GM21528 (cell line): ENCODE measurements around the gene RUNX2.
"Not testable (repeated sequence)": the region's sequence is repeated elsewhere in the genome, so short reads cannot be mapped to it uniquely, and the experiment has no call there.

Experiments
- ATAC-seq: cut with Tn5 transposase; IDR thresholded peaks from one replicate; pipeline ENCODE4 v1.9.1; 2021; ENCODE audit warnings: mild to moderate bottlenecking, moderate library complexity; ENCODE audit not compliant: unreplicated experiment, low FRiP score

The RUNX2 gene

GRCh38 chr6:45450132-45450531, 122.0 kb downstream of the RUNX2 start:
- no peak for ATAC-seq

- no peak for ATAC-seq
These were observed 122.7 kb downstream of the RUNX2 start for GRCh38 chr6:45450831-45451230.

GRCh38 chr6:45454008-45454911, 126.1 kb downstream of the RUNX2 start:
- no peak for ATAC-seq

- ATAC-seq, result no peak
These were observed 127.3 kb downstream of the RUNX2 start for GRCh38 chr6:45455408-45455807.

GRCh38 chr6:45457141-45457540, 129.0 kb downstream of the RUNX2 start:
- ATAC-seq, result no peak

GRCh38 chr6:45458672-45459071, 130.5 kb downstream of the RUNX2 start:
- no peak for ATAC-seq

GRCh38 chr6:45460166-45460565, 132.0 kb downstream of the RUNX2 start:
- no peak for ATAC-seq

- no peak for ATAC-seq
These were observed 133.4 kb downstream of the RUNX2 start for GRCh38 chr6:45461486-45461885.

- no peak for ATAC-seq
These were observed 134.3 kb downstream of the RUNX2 start for GRCh38 chr6:45462190-45463134.

- ATAC-seq, result no peak
These were observed 136.6 kb downstream of the RUNX2 start for GRCh38 chr6:45464685-45465084.

- no peak for ATAC-seq
These were observed 138.6 kb downstream of the RUNX2 start for GRCh38 chr6:45466686-45467085.

GRCh38 chr6:45467417-45467816, 139.3 kb downstream of the RUNX2 start:
- not testable (repeated sequence) for ATAC-seq

- no peak for ATAC-seq
These were observed 139.7 kb downstream of the RUNX2 start for GRCh38 chr6:45467853-45468252.

GRCh38 chr6:45469663-45470062, 141.5 kb downstream of the RUNX2 start:
- ATAC-seq, result no peak

- ATAC-seq, result no peak
These were observed 142.1 kb downstream of the RUNX2 start for GRCh38 chr6:45470131-45470738.

GRCh38 chr6:45472382-45472781, 144.3 kb downstream of the RUNX2 start:
- ATAC-seq, result no peak

- no peak for ATAC-seq
These were observed 145.2 kb downstream of the RUNX2 start for GRCh38 chr6:45473121-45473993.

- ATAC-seq, result no peak
These were observed 146.2 kb downstream of the RUNX2 start for GRCh38 chr6:45474376-45474775.

GRCh38 chr6:45476341-45476740, 148.2 kb downstream of the RUNX2 start:
- no peak for ATAC-seq

- no peak for ATAC-seq
These were observed 149.1 kb downstream of the RUNX2 start for GRCh38 chr6:45477278-45477677.
